HEK293T (cell line): ENCODE results near the gene TNFRSF25.

Source experiments
- CTCF ChIA-PET: fragments of 350-600 bp; formaldehyde crosslinking; extraction: SDS; loops from one replicate; lab custom pipeline; 2021; ENCODE audit warnings: antibody characterized with exemption, inconsistent platforms; lab: Yijun Ruan, JAX
- POLR2A ChIA-PET: fragments of 350-600 bp; formaldehyde crosslinking; extraction: SDS; loops from one replicate; lab custom pipeline; 2020; ENCODE audit warnings: antibody characterized with exemption, inconsistent platforms; lab: Yijun Ruan, JAX
- DNase-seq: peaks from one replicate; pipeline ENCODE4 v3.0.0; 2012; ENCODE audit warnings: mixed read lengths; ENCODE audit errors: extremely low spot score
- ARNT ChIP-seq: fragments of 450-650 bp; IDR thresholded peaks from 2 replicates; pipeline ENCODE4 v1.6.1; 2017; ENCODE audit warnings: mild to moderate bottlenecking
- BHLHE40 ChIP-seq: fragments of 450-650 bp; IDR thresholded peaks from 2 replicates; pipeline ENCODE4 v1.6.1; 2016; ENCODE audit warnings: mild to moderate bottlenecking, moderate library complexity, borderline replicate concordance
- CTBP1 ChIP-seq: fragments of 450-650 bp; IDR thresholded peaks from 2 replicates; pipeline ENCODE4 v1.6.1; 2016; ENCODE audit warnings: borderline replicate concordance
- ELF4 ChIP-seq: fragments of 450-650 bp; IDR thresholded peaks from 2 replicates; pipeline ENCODE4 v1.6.1; 2017; ENCODE audit warnings: antibody characterized with exemption
- FOXA1 ChIP-seq: fragments of 450-650 bp; IDR thresholded peaks from 2 replicates; pipeline ENCODE4 v1.6.1; 2016; ENCODE audit warnings: mild to moderate bottlenecking
- FOXK2 ChIP-seq: fragments of 450-650 bp; IDR thresholded peaks from 2 replicates; pipeline ENCODE4 v1.6.1; 2016; ENCODE audit warnings: mild to moderate bottlenecking
- FOXM1 ChIP-seq: fragments of 450-650 bp; IDR thresholded peaks from 2 replicates; pipeline ENCODE4 v1.6.1; 2017; ENCODE audit warnings: mild to moderate bottlenecking, borderline replicate concordance
- HDGF ChIP-seq: fragments of 450-650 bp; IDR thresholded peaks from 2 replicates; pipeline ENCODE4 v1.6.1; 2017; ENCODE audit warnings: antibody characterized with exemption, borderline replicate concordance
- L3MBTL2 ChIP-seq: fragments of 450-650 bp; conservative IDR thresholded peaks from 2 replicates; pipeline ENCODE4 v1.6.1; 2016; ENCODE audit warnings: mild to moderate bottlenecking
- LEF1 ChIP-seq: fragments of 450-650 bp; IDR thresholded peaks from 2 replicates; pipeline ENCODE4 v1.6.1; 2017; ENCODE audit warnings: mild to moderate bottlenecking, borderline replicate concordance
- NFRKB ChIP-seq: fragments of 450-650 bp; IDR thresholded peaks from 2 replicates; pipeline ENCODE4 v1.6.1; 2016; ENCODE audit warnings: mild to moderate bottlenecking, moderate library complexity
- SP1 ChIP-seq: fragments of 450-650 bp; IDR thresholded peaks from 2 replicates; pipeline ENCODE4 v1.6.1; 2017
- SUZ12 ChIP-seq: fragments of 450-650 bp; IDR thresholded peaks from 2 replicates; pipeline ENCODE4 v1.6.1; 2016; ENCODE audit warnings: mild to moderate bottlenecking
- TARDBP ChIP-seq: fragments of 450-650 bp; IDR thresholded peaks from 2 replicates; pipeline ENCODE4 v1.6.1; 2016
- ZNF384 ChIP-seq: fragments of 450-650 bp; IDR thresholded peaks from 2 replicates; pipeline ENCODE4 v1.6.1; 2016
- TF ChIP-seq, protein P1 (sequence below): fragments of 450-650 bp; IDR thresholded peaks from 2 replicates; pipeline ENCODE4 v1.6.1; 2016

TNFRSF25 gene

DNA sequence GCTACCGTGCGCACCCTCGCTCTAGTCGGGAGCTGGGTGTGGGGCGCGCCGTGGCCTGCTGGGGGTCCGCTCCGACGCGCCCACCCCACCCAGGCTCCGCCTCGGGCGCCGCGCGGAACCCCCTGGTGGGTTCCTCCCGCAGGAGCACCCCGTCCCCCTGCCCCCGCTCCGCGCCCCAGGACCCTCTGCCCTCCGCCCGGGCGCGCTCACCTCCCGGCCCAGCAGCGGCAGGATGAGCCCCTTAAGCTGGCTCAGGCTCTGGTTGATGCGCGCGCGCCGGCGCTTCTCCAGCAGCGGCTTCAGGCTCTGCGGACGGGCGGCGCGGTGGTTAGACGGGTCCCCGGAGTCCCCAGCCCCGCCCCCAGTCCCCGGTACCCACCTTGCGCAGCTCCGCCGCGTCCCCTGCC, 46.6 kb downstream of the TNFRSF25 start:
- DNase-seq, result no peak
- ChIA-PET POLR2A (no interaction called here), CTCF (interaction anchor here (0.6 to 2.1 kb wide), 3 partner anchors 12 to 221 kb away, joined by 3 to 7 read pairs (median 3); no protein-coding TSS in a partner anchor)
- TF ChIP-seq, protein P1, sequence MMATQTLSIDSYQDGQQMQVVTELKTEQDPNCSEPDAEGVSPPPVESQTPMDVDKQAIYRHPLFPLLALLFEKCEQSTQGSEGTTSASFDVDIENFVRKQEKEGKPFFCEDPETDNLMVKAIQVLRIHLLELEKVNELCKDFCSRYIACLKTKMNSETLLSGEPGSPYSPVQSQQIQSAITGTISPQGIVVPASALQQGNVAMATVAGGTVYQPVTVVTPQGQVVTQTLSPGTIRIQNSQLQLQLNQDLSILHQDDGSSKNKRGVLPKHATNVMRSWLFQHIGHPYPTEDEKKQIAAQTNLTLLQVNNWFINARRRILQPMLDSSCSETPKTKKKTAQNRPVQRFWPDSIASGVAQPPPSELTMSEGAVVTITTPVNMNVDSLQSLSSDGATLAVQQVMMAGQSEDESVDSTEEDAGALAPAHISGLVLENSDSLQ, result no peak
- TF ChIP-seq SP1, result no peak
- TF ChIP-seq NFRKB, result no peak
- TF ChIP-seq L3MBTL2, result no peak

DNA sequence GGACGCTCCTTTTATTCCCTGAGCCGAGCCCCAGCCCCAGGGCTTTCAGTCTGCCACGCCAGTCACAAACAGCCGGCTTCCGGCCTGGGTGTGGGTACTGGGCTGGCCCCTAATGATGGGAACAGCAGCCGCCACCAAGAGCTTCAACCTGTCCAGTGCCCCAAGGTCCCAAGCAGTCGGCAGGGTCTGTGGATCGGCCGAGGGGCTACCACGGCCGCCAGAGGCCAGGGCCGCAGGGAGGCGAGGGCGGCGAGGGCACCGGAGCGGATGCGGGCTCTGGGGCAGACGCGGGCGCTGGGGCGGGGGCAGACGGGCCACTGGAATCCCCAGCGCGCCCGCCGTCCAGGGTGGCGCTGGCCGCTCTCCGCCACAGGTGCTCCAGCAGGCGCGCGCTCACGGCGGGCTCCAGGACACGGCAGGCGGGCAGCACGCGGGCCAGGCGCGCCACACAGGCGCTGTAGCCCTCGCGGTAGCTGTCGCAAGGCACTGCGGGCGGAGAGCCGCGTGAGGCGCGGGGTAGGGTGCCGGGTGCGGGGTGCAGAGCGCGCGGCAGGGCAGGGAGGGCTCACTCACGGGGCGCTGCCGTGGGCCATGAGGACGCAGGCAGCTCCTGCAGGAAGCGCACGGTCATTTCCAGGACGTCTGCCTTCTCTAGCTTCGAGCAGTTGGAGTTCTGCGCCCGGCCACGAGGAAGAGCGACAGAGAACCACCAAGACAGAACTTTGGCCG, 47.1 kb downstream of the TNFRSF25 start:
- DNase-seq, result no peak
- TF ChIP-seq L3MBTL2 (no peak), BHLHE40 (no peak), HDGF (no peak), ARNT (no peak), LEF1 (no peak), ZNF384 (no peak), FOXA1 (no peak), TARDBP (no peak), SP1 (no peak), FOXK2 (no peak), NFRKB (no peak)
- TF ChIP-seq, protein P1, result no peak
- ChIA-PET POLR2A (no interaction called here), CTCF (interaction anchor here (0.6 to 2.1 kb wide), 2 partner anchors 19 to 220 kb away, joined by 3 to 7 read pairs; no protein-coding TSS in a partner anchor)

DNA sequence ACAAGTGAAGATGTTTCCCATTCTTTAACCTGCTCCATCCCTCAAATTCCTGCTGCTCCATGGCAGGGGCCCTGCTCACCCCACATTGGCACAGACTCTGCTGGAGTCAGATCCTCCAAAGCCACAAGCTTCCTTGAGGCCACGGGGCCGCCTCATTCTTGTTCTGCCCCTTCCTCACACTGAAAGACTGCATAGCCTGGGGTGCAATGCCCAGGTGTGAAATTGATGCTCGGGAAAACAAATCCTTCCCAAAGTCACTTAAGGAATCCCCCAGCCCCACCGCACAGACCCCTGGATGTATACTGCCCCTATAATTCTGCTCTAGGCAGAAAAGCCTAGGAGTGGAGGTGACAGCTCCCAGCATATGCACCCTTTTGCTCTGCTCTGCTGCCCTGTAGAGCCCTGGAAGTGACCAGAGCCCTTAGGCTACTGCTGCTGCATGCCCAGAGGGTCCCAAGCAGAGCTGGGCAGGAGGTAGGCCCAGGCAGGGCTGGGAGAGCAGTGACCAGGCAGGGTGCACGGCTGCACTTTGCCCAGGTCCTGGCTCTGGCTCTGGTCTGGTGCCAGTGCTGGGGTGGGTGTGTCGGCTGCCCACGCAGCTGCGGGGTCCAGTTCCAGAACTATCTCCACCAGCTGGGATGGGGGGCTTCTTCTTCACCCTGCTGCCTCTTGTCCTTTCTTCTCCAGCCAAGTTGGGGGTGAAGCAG, 47.9 kb downstream of the TNFRSF25 start:
- DNase-seq, result no peak
- CTCF ChIA-PET, result interaction anchor here (0.7 kb wide), 1 partner anchor 20 kb away, joined by 3 read pairs; no protein-coding TSS in a partner anchor

DNA sequence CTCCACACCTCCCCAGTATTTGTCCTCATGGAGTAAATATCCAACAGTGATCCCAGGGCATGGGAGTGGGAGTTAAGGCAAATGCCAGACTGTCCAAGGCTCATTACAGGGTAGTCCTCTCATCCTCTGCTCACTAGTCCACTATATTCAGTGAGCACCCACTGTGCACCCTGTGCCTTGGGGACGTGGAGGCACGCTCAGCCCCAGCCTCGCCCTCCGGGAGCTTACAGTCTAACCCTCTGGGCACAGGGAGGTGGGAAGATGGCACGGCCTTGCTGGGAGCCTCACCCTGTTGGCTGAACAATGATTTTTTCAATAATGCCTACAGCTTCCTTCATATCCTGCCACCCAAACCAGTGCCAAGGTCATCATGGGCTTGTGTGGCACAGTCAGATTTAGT, 49.1 kb downstream of the TNFRSF25 start:
- CTCF ChIA-PET, result no interaction called here
- TF ChIP-seq SP1 (no peak), SUZ12 (no peak), L3MBTL2 (no peak), FOXM1 (no peak), CTBP1 (no peak)
- TF ChIP-seq, protein P1, result no peak
- DNase-seq, result no peak

More for the DNA sequence above, 47.9 kb downstream of the TNFRSF25 start:
- TF ChIP-seq HDGF, result no peak
- TF ChIP-seq NFRKB, result no peak
- POLR2A ChIA-PET, result interaction anchor here (0.9 kb wide), 1 partner anchor 184 kb away, joined by 3 read pairs; no protein-coding TSS in a partner anchor

DNA sequence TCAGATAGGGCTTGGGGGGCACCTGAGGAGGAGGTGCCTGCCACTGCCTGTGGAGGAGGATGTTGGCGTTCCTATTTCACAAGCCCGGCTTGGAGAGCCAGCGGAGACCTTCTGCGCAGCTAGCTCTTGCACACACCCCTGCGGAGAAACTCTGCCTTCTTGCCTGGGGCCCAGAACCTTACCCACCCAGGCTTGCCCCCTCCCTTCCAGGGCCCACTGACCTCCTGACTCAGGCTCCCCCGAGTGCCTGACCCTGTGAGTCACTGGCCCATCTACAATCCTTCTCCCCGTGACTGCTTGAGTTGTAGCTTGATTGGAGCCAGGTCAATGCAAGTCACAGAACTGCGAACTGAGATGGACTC, 49.7 kb downstream of the TNFRSF25 start:
- ChIA-PET CTCF (interaction anchor here (2.4 kb wide), 1 partner anchor 55 kb away, joined by 9 read pairs; no protein-coding TSS in a partner anchor), POLR2A (no interaction called here)
- no peak for DNase-seq
- no peak for TF ChIP-seq SUZ12
- no peak for TF ChIP-seq HDGF
- TF ChIP-seq NFRKB, result no peak
- TF ChIP-seq ARNT, result no peak
- TF ChIP-seq TARDBP, result no peak
- TF ChIP-seq, protein P1, result no peak
- no peak for TF ChIP-seq ZNF384
- TF ChIP-seq SP1, result no peak
- no peak for TF ChIP-seq ELF4
- TF ChIP-seq BHLHE40, result no peak
- no peak for TF ChIP-seq FOXK2
- no peak for TF ChIP-seq L3MBTL2
- TF ChIP-seq CTBP1, result no peak
- no peak for TF ChIP-seq FOXA1

More for the DNA sequence above, 49.1 kb downstream of the TNFRSF25 start:
- POLR2A ChIA-PET, result no interaction called here
